IMR-90 (cell line): ENCODE measurements around the gene NDUFB5. TPM values are rescaled to one million over a fixed set of nuclear protein-coding genes. Genes with fewer than 3 reads are reported as not detected.

ENCODE experiments used
- ATAC-seq: fragments of 200-7000 bp; cut with Tn5 transposase; 2 replicates; pipeline ENCODE4 v1.9.1; 2020; ENCODE audit warnings: low read depth, mild to moderate bottlenecking, moderate library complexity
- BruUV-seq: library from RNA; stranded (reverse); fragments of 400-500 nt; replicated peaks from 2 replicates; lab custom pipeline; 2021; lab: Mats Ljungman, UMichigan
- CTCF ChIA-PET: fragments of 300-600 bp; formaldehyde crosslinking; extraction: SDS; loops from one replicate; lab custom pipeline; 2021; ENCODE audit warnings: antibody characterized with exemption; lab: Yijun Ruan, JAX
- POLR2A ChIA-PET: fragments of 300-600 bp; sonication (Branson Sonifier 250); formaldehyde crosslinking; loops from one replicate; lab custom pipeline; 2022; ENCODE audit warnings: antibody characterized with exemption; ENCODE audit not compliant: unreplicated experiment; lab: Charles Lee
- DNase-seq: peaks from one replicate; pipeline ENCODE4 v3.0.0; 2013
- H2AFZ ChIP-seq: replicated peaks from 2 replicates; pipeline ENCODE3; 2013; ENCODE audit warnings: low read length, mild to moderate bottlenecking; ENCODE audit not compliant: poor library complexity
- H2AK5ac ChIP-seq: 2 replicates; pipeline ENCODE4 v1.6.1; 2013; ENCODE audit warnings: low read depth, low read length, inconsistent platforms
- H2AK9ac ChIP-seq: replicated peaks from 2 replicates; pipeline ENCODE3; 2013; ENCODE audit warnings: mild to moderate bottlenecking, low read depth, low read length, moderate library complexity; ENCODE audit not compliant: poor library complexity
- H2BK120ac ChIP-seq: 2 replicates; pipeline ENCODE4 v1.6.1; 2013; ENCODE audit warnings: low read depth, low read length, inconsistent platforms
- H2BK15ac ChIP-seq: 3 replicates; pipeline ENCODE4 v1.6.1; 2013; ENCODE audit warnings: low read depth, low read length, inconsistent platforms
- H2BK20ac ChIP-seq: 2 replicates; pipeline ENCODE4 v1.6.1; 2013; ENCODE audit warnings: low read depth, mild to moderate bottlenecking, inconsistent platforms, low read length, moderate library complexity
- H2BK5ac ChIP-seq: 2 replicates; pipeline ENCODE4 v1.6.1; 2013; ENCODE audit warnings: mild to moderate bottlenecking, low read depth, low read length, inconsistent platforms; ENCODE audit not compliant: poor library complexity, severe bottlenecking
- H3K14ac ChIP-seq: replicated peaks from 2 replicates; pipeline ENCODE4 v1.6.1; 2013; ENCODE audit warnings: low read depth, low read length, inconsistent platforms
- H3K18ac ChIP-seq: 2 replicates; pipeline ENCODE4 v1.6.1; 2013; ENCODE audit warnings: low read depth, low read length, control low read depth
- H3K23ac ChIP-seq: 2 replicates; pipeline ENCODE4 v1.6.1; 2013; ENCODE audit warnings: low read depth, low read length, inconsistent platforms
- H3K27ac ChIP-seq: 2 replicates; pipeline ENCODE4 v1.5.1; 2013; ENCODE audit warnings: mild to moderate bottlenecking, control low read depth, low read length; ENCODE audit not compliant: insufficient read depth
- H3K27me3 ChIP-seq: 2 replicates; pipeline ENCODE4 v1.6.1; 2013; ENCODE audit warnings: low read length; ENCODE audit not compliant: control insufficient read depth, insufficient read depth
- H3K36me3 ChIP-seq: 2 replicates; pipeline ENCODE4 v1.6.1; 2013; ENCODE audit warnings: low read length, mixed read lengths; ENCODE audit not compliant: control insufficient read depth, insufficient read depth
- H3K4ac ChIP-seq: 2 replicates; pipeline ENCODE4 v1.6.1; 2013; ENCODE audit warnings: low read depth, low read length, inconsistent platforms
- H3K4me1 ChIP-seq: 2 replicates; pipeline ENCODE4 v1.6.1; 2013; ENCODE audit warnings: low read length, mixed read lengths; ENCODE audit not compliant: control insufficient read depth, insufficient read depth
- H3K4me2 ChIP-seq: 2 replicates; pipeline ENCODE4 v1.6.1; 2013; ENCODE audit warnings: low read depth, mild to moderate bottlenecking, control low read depth, low read length, moderate library complexity
- H3K4me3 ChIP-seq: 2 replicates; pipeline ENCODE4 v1.5.1; 2013; ENCODE audit warnings: low read depth, mild to moderate bottlenecking, control low read depth, low read length, moderate library complexity; ENCODE audit not compliant: insufficient read depth
- H3K56ac ChIP-seq: 2 replicates; pipeline ENCODE4 v1.6.1; 2013; ENCODE audit warnings: low read length, inconsistent platforms; ENCODE audit not compliant: insufficient read depth; ENCODE audit errors: extremely low read depth
- H3K79me1 ChIP-seq, 2 experiments: 2 replicates each; pipeline ENCODE4 v1.6.1; 2013; ENCODE audit warnings: low read length in 2 of 2, inconsistent platforms in 1 of 2, low read depth in 1 of 2
- H3K9ac ChIP-seq: 2 replicates; pipeline ENCODE4 v1.6.1; 2013; ENCODE audit warnings: low read depth, low read length, control low read depth
- H3K9me1 ChIP-seq: 2 replicates; pipeline ENCODE4 v1.6.1; 2013; ENCODE audit warnings: low read length, inconsistent platforms; ENCODE audit not compliant: insufficient read depth
- H3K9me3 ChIP-seq: 2 replicates; pipeline ENCODE4 v1.6.1; 2013; ENCODE audit warnings: low read length; ENCODE audit not compliant: control insufficient read depth, insufficient read depth
- H4K20me1 ChIP-seq: 2 replicates; pipeline ENCODE4 v1.6.1; 2013; ENCODE audit warnings: low read length, inconsistent platforms; ENCODE audit not compliant: insufficient read depth
- H4K5ac ChIP-seq: 2 replicates; pipeline ENCODE4 v1.6.1; 2013; ENCODE audit warnings: mild to moderate bottlenecking, low read depth, low read length, control low read depth
- H4K8ac ChIP-seq, 2 experiments: 2 replicates each; pipeline ENCODE4 v1.6.1; 2013; ENCODE audit warnings: low read depth in 2 of 2, low read length in 2 of 2, control low read depth in 1 of 2, inconsistent platforms in 1 of 2
- H4K91ac ChIP-seq: 2 replicates; pipeline ENCODE4 v1.6.1; 2013; ENCODE audit warnings: low read depth, low read length, inconsistent platforms; ENCODE audit not compliant: insufficient read depth
- BHLHE40 ChIP-seq: fragments of 150-350 bp; IDR thresholded peaks from 2 replicates; pipeline ENCODE4 v1.6.1; 2016; ENCODE audit warnings: mild to moderate bottlenecking, low read depth, low read length
- CEBPB ChIP-seq: IDR thresholded peaks from 2 replicates; pipeline ENCODE4 v1.6.1; 2012; ENCODE audit warnings: low read depth, low read length, improper control_type of control experiment
- ELK1 ChIP-seq: fragments of 150-350 bp; IDR thresholded peaks from 2 replicates; pipeline ENCODE4 v1.6.1; 2016; ENCODE audit warnings: low read depth, mild to moderate bottlenecking, low read length, moderate library complexity, borderline replicate concordance
- MAZ ChIP-seq: IDR thresholded peaks from 2 replicates; pipeline ENCODE4 v1.6.1; 2012; ENCODE audit warnings: low read depth, mild to moderate bottlenecking, low read length, improper control_type of control experiment, moderate library complexity, borderline replicate concordance
- NFE2L2 ChIP-seq: fragments of 150-350 bp; IDR thresholded peaks from 2 replicates; pipeline ENCODE4 v1.6.1; 2016; ENCODE audit warnings: low read depth, mild to moderate bottlenecking, low read length
- POLR2A ChIP-seq: IDR thresholded peaks from 2 replicates; pipeline ENCODE4 v1.6.1; 2012; ENCODE audit warnings: mild to moderate bottlenecking, low read depth, low read length
- RCOR1 ChIP-seq: IDR thresholded peaks from 2 replicates; pipeline ENCODE4 v1.6.1; 2012; ENCODE audit warnings: mild to moderate bottlenecking, low read length, improper control_type of control experiment; ENCODE audit not compliant: insufficient replicate concordance
- WGBS, 2 experiments: methylation state at CpG; one replicate each; pipeline versions ENCODE4 v1.1.5 to v1.1.7; 2013; ENCODE audit warnings: missing lambda C conversion rate in 2 of 2; ENCODE audit not compliant: insufficient read length in 1 of 2; ENCODE audit errors: extremely low coverage in 2 of 2; 5-methylcytosine and 5-hydroxymethylcytosine counted together
- dilution Hi-C: fragments of 300-500 bp; cut with HindIII; formaldehyde crosslinking; loops from one replicate; pipeline ENCODE4 v1.14.3; 2018; ENCODE audit warnings: low sequenced_read_pairs; ENCODE audit not compliant: unreplicated experiment
- in situ Hi-C: fragments of 300-500 bp; cut with MboI; formaldehyde crosslinking; loops from 3 replicates; pipeline ENCODE4 v1.14.3; 2019; ENCODE audit warnings: low sequenced_read_pairs, inconsistent platforms, mixed read lengths
- intact Hi-C: fragments of 100-400 bp; cut with micrococcal nuclease; formaldehyde crosslinking; loops from 2 replicates; pipeline ENCODE4 v1.10.0; 2022
- polyA plus RNA-seq, 3 experiments: library from polyadenylated mRNA; depleted of rRNA; stranded (reverse); fragments of >200 nt; gene quantifications; 2 replicates each; pipeline ENCODE4 v1.2.3, GENCODE V29; 2012; ENCODE audit warnings: low replicate concordance in 1 of 3
- total RNA-seq: library from RNA; depleted of rRNA; stranded (reverse); fragments of >200 nt; gene quantifications from 2 replicates; pipeline ENCODE4 v1.2.3, GENCODE V29; 2012

Gene NDUFB5
- total and polyA plus RNA-seq, 2 of the 4 experiments (the other 2 are of a cell fraction) = 17.2 to 29.3 TPM

DNA sequence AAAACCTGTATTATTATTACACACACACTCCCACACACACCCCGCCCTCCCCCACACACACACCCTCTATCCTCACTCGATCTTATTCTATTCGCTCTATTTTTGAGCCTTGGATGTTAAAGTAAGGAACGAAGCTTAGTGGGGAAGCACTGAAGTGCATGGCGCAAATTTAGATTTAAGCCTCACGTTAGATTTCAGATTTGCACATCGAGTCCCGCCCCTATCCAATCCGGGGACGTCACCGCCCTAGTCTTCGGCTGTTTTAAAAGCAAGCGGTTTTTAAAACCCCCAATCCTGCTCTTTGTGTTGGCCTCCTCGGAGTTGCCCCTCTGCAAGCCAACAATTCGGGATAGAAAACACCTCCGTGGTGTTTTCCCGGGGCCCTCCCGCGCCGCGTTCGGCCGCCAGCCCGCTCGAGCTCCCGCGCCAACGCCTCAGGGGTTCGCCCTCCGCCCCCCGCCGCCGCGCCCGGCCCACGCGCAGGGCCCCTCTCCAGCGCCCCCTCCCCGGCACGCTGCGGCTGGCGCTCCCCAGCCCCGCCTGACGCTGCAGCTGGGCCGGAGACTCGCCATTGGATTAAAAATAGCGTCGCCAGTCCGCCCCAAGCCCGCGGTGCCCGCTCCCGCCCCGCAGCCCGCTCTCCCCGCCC is 48.0 kb downstream of the NDUFB5 start, which contains the start of gene USP13:
Gene USP13, plus strand, starts transcription at position 594 of the 649 bp plus-strand sequence. CDS start 186 bp downstream, outside the sequence.
- peak within 1 kb of the TSS; percentile 94 for H3K4me3 ChIP-seq
- no peaks in the 10 kb centered on the region for H3K36me3 ChIP-seq
- peak within 1 kb of the TSS; percentile 80 for H4K91ac ChIP-seq
- H3K56ac ChIP-seq = peak within 1 kb of the TSS; percentile 84
- peak within 1 kb of the TSS; percentile 81 for H2BK15ac ChIP-seq
- peak within 1 kb of the TSS; percentile 62; the same call in 1 of the 2 replicates for H3K18ac ChIP-seq
- no TSS peak for BruUV-seq
- no peaks in the 10 kb centered on the region for H3K9me3 ChIP-seq
- H3K14ac ChIP-seq = peak within 1 kb of the TSS; percentile 89
- peak within 1 kb of the TSS; percentile 87 for H2AK9ac ChIP-seq
- H4K8ac ChIP-seq = peak within 1 kb of the TSS; percentile 33 to 80; a peak in 3 of 4 replicates
- 0 out of 2 replicates have a peak within 1 kb of the TSS, but pooled peaks have one; percentile 3 for H4K5ac ChIP-seq
- H3K79me1 ChIP-seq = peaks cover 21 to 35% of the 10 kb centered on the region in 2 experiments
- H4K20me1 ChIP-seq = peaks cover 20% of the 10 kb centered on the region
- POLR2A ChIA-PET = no interaction called here
- peak within 1 kb of the TSS; percentile 76 for H2BK5ac ChIP-seq
- TF ChIP-seq POLR2A (peak; percentile 64; the same call in 1 of the 2 replicates), RCOR1 (no peak), NFE2L2 (no peak), ELK1 (no peak), BHLHE40 (peak; percentile 7; the same call in 1 of the 2 replicates), MAZ (peak; percentile 81), CEBPB (no peak)
- H2BK120ac ChIP-seq = peak within 1 kb of the TSS; percentile 73
- peak within 1 kb of the TSS; percentile 88 for H3K9ac ChIP-seq
- peak within 1 kb of the TSS; percentile 99 for H2AFZ ChIP-seq
- in situ Hi-C loops = no loop called here
- WGBS, 2 experiments = 0% methylated on average over 23 of the region's 56 CpGs; no CpG with 5 or more reads in 1 of the 2 experiments
- dilution Hi-C loops = no loop called here
- H3K23ac ChIP-seq = peak within 1 kb of the TSS; percentile 92
- DNase-seq (peak; percentile 83), ATAC-seq (peak; percentile 88)
- peak within 1 kb of the TSS; percentile 85 for H3K4ac ChIP-seq
- H3K27me3 ChIP-seq = no peaks in the 10 kb centered on the region
- H3K9me1 ChIP-seq = peaks cover 6% of the 10 kb centered on the region
- H3K4me1 ChIP-seq = no peaks in the 10 kb centered on the region
- H3K27ac ChIP-seq = peak within 1 kb of the TSS; percentile 91
- H2BK20ac ChIP-seq = no peak within 1 kb of the TSS
- intact Hi-C loops = loop anchor here (5.0 kb wide), 1 partner anchor 60 kb away; no protein-coding TSS in a partner anchor
- CTCF ChIA-PET = interaction anchor here (0.7 to 1.3 kb wide), 3 partner anchors 9 to 159 kb away, joined by 3 to 4 read pairs (median 4); no protein-coding TSS in a partner anchor
- peak within 1 kb of the TSS; percentile 79 for H2AK5ac ChIP-seq
- peak within 1 kb of the TSS; percentile 83 for H3K4me2 ChIP-seq
